GM13977 (cell line): ENCODE results near the gene CLDN19.

Experiments
- DNase-seq: peaks from one replicate; pipeline ENCODE4 v3.0.0; 2012; ENCODE audit warnings: low spot score
- CTCF ChIP-seq: IDR thresholded peaks from 2 replicates; pipeline ENCODE4 v1.5.1; 2012; ENCODE audit warnings: mild to moderate bottlenecking, control low read depth; ENCODE audit not compliant: insufficient read depth; ENCODE audit errors: extremely low read depth, missing control alignments
- in situ Hi-C: fragments of 300-500 bp; cut with MboI; formaldehyde crosslinking; loops from one replicate; pipeline ENCODE4 v1.12.0; 2022; ENCODE audit warnings: low sequenced_read_pairs, low pct_unique_long_range_greater_than_20kb, mixed read lengths, inconsistent platforms; ENCODE audit not compliant: unreplicated experiment

CLDN19 gene

GRCh38 chr1:42780176-42780575, 40.1 kb upstream of the CLDN19 start:
- no peak for TF ChIP-seq CTCF
- in situ Hi-C loops = no loop called here
- no peak for DNase-seq

- in situ Hi-C loops = no loop called here
- peak; percentile 48 for DNase-seq
- no peak for TF ChIP-seq CTCF
These were observed 39.7 kb upstream of the CLDN19 start for GRCh38 chr1:42779725-42780124.

GRCh38 chr1:42777852-42778251, 37.8 kb upstream of the CLDN19 start:
- in situ Hi-C loops = no loop called here
- DNase-seq = peak; percentile 54
- peak; percentile 75 for TF ChIP-seq CTCF

GRCh38 chr1:42776502-42776901, 36.5 kb upstream of the CLDN19 start:
- no peak for DNase-seq
- TF ChIP-seq CTCF = no peak
- in situ Hi-C loops = no loop called here

GRCh38 chr1:42774928-42775526, 35.0 kb upstream of the CLDN19 start:
- in situ Hi-C loops = loop anchor here (25.0 kb wide), 1 partner anchor 287 kb away; no protein-coding TSS in a partner anchor
- no peak for DNase-seq
- TF ChIP-seq CTCF = no peak

- no peak for DNase-seq
- in situ Hi-C loops = loop anchor here (25.0 kb wide), 1 partner anchor 289 kb away; no protein-coding TSS in a partner anchor
- no peak for TF ChIP-seq CTCF
These were observed 33.4 kb upstream of the CLDN19 start for GRCh38 chr1:42773420-42773819.

GRCh38 chr1:42769811-42770210, 29.8 kb upstream of the CLDN19 start:
- no peak for TF ChIP-seq CTCF
- in situ Hi-C loops = loop anchor here (25.0 kb wide), 1 partner anchor 292 kb away; no protein-coding TSS in a partner anchor
- DNase-seq = no peak
